H1 (cell line): Measurements from ENCODE around the gene CAMK2B.

ENCODE experiments used
- BACH1 ChIP-seq: IDR thresholded peaks from 2 replicates; pipeline ENCODE4 v1.6.1; 2012; ENCODE audit warnings: low read length, improper control_type of control experiment
- RAD21 ChIP-seq, 2 experiments: IDR thresholded peaks in 1 of 2; conservative IDR thresholded peaks in 1 of 2; 2 replicates each; pipeline ENCODE4 v1.6.1; 2011; ENCODE audit warnings: low read depth in 2 of 2, low read length in 2 of 2, improper control_type of control experiment in 1 of 2, inconsistent platforms in 1 of 2, mild to moderate bottlenecking in 1 of 2, moderate library complexity in 1 of 2
- TF ChIP-seq, protein P1 (sequence below): IDR thresholded peaks from 2 replicates; pipeline ENCODE4 v1.6.1; 2011; ENCODE audit warnings: low read length, improper control_type of control experiment

DNA sequence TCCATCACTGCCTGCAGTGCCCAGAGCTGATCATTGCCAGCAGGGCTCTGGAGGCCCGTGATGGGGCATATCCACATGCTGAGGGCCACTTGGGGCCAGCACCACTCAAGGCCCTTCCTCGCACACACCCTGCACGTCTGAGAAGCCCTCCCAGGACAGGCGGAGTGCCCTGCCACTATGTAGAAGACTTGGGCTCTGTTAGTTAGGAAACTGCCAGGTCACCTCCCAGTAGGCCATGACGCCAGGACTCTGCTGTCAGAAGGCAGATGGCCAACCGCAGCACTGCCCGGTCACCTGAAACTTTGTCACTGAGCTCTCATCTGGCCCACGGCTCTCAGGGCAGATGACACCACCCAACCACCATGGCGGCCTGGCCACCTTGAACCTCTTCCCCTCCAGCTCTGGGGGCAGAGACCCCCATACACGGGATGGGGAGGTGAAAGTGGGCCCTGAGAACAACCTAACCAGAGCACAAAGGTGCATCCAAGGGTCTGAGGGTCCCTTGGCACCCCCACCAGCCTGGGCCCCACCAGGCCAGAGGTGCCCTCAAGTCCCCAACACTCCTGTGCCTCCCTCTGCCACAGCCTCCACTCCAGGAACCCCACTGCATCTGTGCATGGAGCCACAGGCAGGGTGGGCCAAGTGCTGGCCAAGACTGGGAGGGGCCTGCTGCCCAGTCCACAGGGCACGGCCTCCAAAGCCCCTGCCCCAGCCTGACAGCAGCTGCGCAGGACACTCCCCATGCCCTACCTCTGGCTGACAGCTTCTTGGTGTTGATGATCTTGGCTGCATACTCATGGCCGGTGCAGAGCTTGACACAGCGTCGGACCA, 41.8 kb downstream of the CAMK2B start:
- TF ChIP-seq, protein P1, sequence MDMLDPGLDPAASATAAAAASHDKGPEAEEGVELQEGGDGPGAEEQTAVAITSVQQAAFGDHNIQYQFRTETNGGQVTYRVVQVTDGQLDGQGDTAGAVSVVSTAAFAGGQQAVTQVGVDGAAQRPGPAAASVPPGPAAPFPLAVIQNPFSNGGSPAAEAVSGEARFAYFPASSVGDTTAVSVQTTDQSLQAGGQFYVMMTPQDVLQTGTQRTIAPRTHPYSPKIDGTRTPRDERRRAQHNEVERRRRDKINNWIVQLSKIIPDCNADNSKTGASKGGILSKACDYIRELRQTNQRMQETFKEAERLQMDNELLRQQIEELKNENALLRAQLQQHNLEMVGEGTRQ, result no peak
- TF ChIP-seq BACH1 (no peak), RAD21 (IDR thresholded peaks at IDR 0.05 in 1 of 2, conservative IDR thresholded peaks at IDR 0.05 in 1 of 2; ENCODE audit: low read depth in 2 of 2, low read length in 2 of 2) (no peak)
